DMS153 treated with DMSO at 0.1 percent for 48 hours (cell line): Measurements from ENCODE around the gene TMEM40.
"Not testable (repeated sequence)": the region's sequence is repeated elsewhere in the genome, so short reads cannot be mapped to it uniquely, and the experiment has no call there.

Experiments
- DNase-seq: peaks from one replicate; lab custom pipeline; 2025; ENCODE audit not compliant: unreplicated experiment; lab: John Stamatoyannopoulos, UW

The TMEM40 gene

GRCh38 chr3:12752102-12752501 is 7.0 kb downstream of the TMEM40 start:
- DNase-seq, result no peak

GRCh38 chr3:12751571-12751970 is 7.5 kb downstream of the TMEM40 start:
- no peak for DNase-seq

GRCh38 chr3:12750658-12751071 is 8.4 kb downstream of the TMEM40 start:
- DNase-seq, result no peak

- no peak for DNase-seq
Observed at GRCh38 chr3:12750223-12750622, 8.8 kb downstream of the TMEM40 start.

- DNase-seq, result no peak
Observed at GRCh38 chr3:12748477-12748876, 10.6 kb downstream of the TMEM40 start.

GRCh38 chr3:12746419-12746818 is 12.6 kb downstream of the TMEM40 start:
- no peak for DNase-seq

GRCh38 chr3:12744326-12744725 is 14.7 kb downstream of the TMEM40 start:
- DNase-seq, result no peak

- no peak for DNase-seq
Observed at GRCh38 chr3:12743583-12743982, 15.5 kb downstream of the TMEM40 start.

- DNase-seq, result no peak
Observed at GRCh38 chr3:12742330-12743107, 16.5 kb downstream of the TMEM40 start.

- no peak for DNase-seq
Observed at GRCh38 chr3:12741209-12741608, 17.9 kb downstream of the TMEM40 start.

GRCh38 chr3:12737833-12738232 is 21.2 kb downstream of the TMEM40 start:
- DNase-seq, result no peak

- no peak for DNase-seq
Observed at GRCh38 chr3:12737319-12737718, 21.7 kb downstream of the TMEM40 start.

- DNase-seq, result no peak
Observed at GRCh38 chr3:12734960-12735359, 24.1 kb downstream of the TMEM40 start.

- no peak for DNase-seq
Observed at GRCh38 chr3:12733566-12733965, 25.5 kb downstream of the TMEM40 start.

GRCh38 chr3:12730506-12731242 is 28.4 kb downstream of the TMEM40 start:
- DNase-seq, result no peak

GRCh38 chr3:12729051-12729651 is 29.9 kb downstream of the TMEM40 start:
- no peak for DNase-seq

- no peak for DNase-seq
Observed at GRCh38 chr3:12727937-12728336, 31.1 kb downstream of the TMEM40 start.

- no peak for DNase-seq
Observed at GRCh38 chr3:12727481-12727880, 31.6 kb downstream of the TMEM40 start.

GRCh38 chr3:12725436-12725835 is 33.6 kb downstream of the TMEM40 start:
- DNase-seq, result no peak

GRCh38 chr3:12724794-12725193 is 34.3 kb downstream of the TMEM40 start:
- DNase-seq, result no peak

- not testable (repeated sequence) for DNase-seq
Observed at GRCh38 chr3:12723362-12723761, 35.7 kb downstream of the TMEM40 start.

GRCh38 chr3:12722226-12722625 is 36.8 kb downstream of the TMEM40 start:
- DNase-seq, result no peak
